ENCODE data around the gene PIGU.
A peak's percentile ranks its signal among the peaks of the same experiment; 100 is the strongest.
"Not testable (repeated sequence)": the region's sequence is repeated elsewhere in the genome, so short reads cannot be mapped to it uniquely, and the experiment has no call there.

The PIGU gene

DNA sequence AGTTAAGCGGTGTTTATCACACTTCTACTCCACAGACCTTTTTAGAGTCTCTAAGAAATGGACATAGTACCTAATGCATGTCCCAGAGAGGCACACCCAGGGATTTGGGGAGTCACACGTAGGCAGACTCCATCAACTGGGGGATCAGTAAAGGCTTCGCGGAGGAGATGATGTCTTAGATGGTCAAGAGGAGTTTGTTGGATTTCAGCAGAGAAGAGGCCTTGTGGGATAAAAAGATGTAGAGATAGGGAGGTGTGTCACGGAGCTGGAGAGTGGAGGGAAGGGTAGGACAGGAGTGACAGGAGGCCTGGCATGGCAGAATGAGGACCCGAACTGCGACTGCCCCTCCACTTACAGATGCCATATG, 151.6 kb downstream of the PIGU start:
- no peaks in the 10 kb centered on the region for H3K27me3 ChIP-seq
- TF ChIP-seq Cebpa-rat (IDR thresholded peaks at IDR 0.05) = no peak
- peak overlapping the region in 4 of 11 experiments; percentile 26 to 48 (median 38); a peak in 4 of 22 replicates for H3K27ac ChIP-seq
- H3K4me1 ChIP-seq = peaks cover 9 to 43% (median 12%) of the 10 kb centered on the region in 10 experiments; a peak in 19 of 20 replicates
- peak overlapping the region in 4 of 11 experiments; percentile 12 to 38 (median 32); a peak in 6 of 22 replicates for H3K4me2 ChIP-seq
- H3K36me3 ChIP-seq = peaks cover 59 to 95% (median 74%) of the 10 kb centered on the region in 11 experiments
- H4K20me1 ChIP-seq = peaks cover 55 to 97% (median 72%) of the 10 kb centered on the region in 11 experiments
- no peaks in the 10 kb centered on the region for H3K9me3 ChIP-seq (replicated peaks in 1 of 11)
- no peak overlapping the region for H3K4me3 ChIP-seq
- H3K9ac ChIP-seq = peak overlapping the region in 4 of 11 experiments; percentile 13 to 42 (median 28); a peak in 5 of 22 replicates

DNA sequence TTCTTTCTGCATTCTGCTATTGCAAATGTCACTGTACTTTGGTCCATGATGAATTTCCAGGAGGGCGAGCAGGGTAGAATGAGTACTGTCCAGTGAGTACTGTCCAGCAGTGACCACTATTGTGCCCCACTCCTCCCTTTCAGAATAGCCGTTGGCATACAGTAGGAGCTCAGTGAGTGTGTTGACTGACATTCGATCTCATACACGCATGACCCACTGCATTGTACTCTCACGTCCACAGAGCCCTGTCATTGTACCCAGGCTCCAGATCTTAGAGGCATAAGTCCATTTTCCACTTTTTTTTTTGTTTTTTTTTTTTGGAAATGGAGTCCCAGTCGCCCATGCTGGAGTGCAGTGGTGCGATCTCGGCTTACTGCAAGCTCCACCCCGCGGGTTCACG, 152.5 kb downstream of the PIGU start:
- peaks cover 62 to 97% (median 75%) of the 10 kb centered on the region in 11 experiments for H4K20me1 ChIP-seq
- TF ChIP-seq Cebpa-rat (IDR thresholded peaks at IDR 0.05) = no peak

DNA sequence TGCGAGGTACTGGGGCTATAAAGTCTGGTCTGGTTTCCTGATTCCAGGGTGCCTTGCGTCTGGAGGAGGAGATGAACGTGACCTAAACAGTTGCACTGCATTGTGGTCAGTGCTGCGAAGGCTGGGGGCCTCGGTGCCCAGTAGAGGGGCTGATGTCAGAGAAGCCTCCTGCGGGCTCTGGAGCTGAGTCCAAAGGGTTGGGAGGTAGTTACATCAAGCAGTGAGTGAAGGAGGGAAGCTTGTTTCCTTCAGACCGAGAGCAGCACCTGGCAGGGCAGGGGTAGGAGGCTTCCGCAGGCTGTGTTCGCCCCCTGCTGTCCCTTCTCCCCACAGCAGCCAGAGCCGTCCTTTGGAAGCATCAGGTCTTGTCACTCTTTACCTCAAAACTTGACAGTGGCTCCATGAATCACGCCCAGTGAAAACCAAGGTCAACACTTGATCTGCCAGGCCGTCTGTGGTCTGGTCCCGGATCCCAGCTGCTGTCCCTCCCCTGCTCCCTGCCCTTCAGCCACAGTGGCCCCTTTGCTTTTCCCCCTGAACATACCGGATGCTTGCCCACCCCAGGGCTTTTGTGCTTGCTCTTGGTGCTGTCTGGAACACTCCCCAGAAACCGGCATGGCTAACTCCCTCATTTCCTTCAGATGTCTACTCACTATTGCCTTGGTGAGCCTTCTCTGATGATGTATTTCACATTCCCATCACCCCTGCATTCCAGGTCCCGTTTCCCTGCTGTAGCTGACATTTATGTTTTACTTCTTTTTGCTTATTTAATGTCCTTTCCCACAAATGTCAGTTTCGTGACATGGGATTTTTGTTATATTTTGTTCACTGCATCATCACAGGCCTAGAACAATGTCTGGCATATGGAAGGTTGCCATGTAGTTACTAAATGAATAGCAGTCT, 153.7 kb downstream of the PIGU start:
- no peaks in the 10 kb centered on the region for H3K27me3 ChIP-seq
- H3K4me2 ChIP-seq = peak overlapping the region; percentile 4 to 51 (median 30); a peak in 18 of 22 replicates
- H3K9me3 ChIP-seq (replicated peaks in 1 of 11) = no peaks in the 10 kb centered on the region
- H3K9ac ChIP-seq = peak overlapping the region in 4 of 11 experiments; percentile 12 to 48 (median 42); a peak in 1 of 22 replicates
- peaks cover 47 to 94% (median 69%) of the 10 kb centered on the region in 11 experiments for H3K36me3 ChIP-seq
- H3K4me3 ChIP-seq = no peak overlapping the region
- TF ChIP-seq Cebpa-rat (IDR thresholded peaks at IDR 0.05) = no peak
- H3K27ac ChIP-seq = peak overlapping the region in 2 of 11 experiments; percentile 2 to 6; a peak in 1 of 22 replicates
- H3K4me1 ChIP-seq = peaks cover 11 to 64% (median 20%) of the 10 kb centered on the region in 10 experiments; a peak in 19 of 20 replicates
- H4K20me1 ChIP-seq = peaks cover 64 to 97% (median 83%) of the 10 kb centered on the region in 11 experiments

More for the DNA sequence above, 152.5 kb downstream of the PIGU start:
- Histone ChIP-seq H3K4me1 (peaks cover 9 to 52% (median 12%) of the 10 kb centered on the region in 10 experiments; a peak in 19 of 20 replicates), H3K9ac (no peak overlapping the region; a peak in 1 of 22 replicates), H3K4me3 (no peak overlapping the region), H3K27ac (no peak overlapping the region), H3K4me2 (no peak overlapping the region), H3K36me3 (peaks cover 56 to 95% (median 73%) of the 10 kb centered on the region in 11 experiments), H3K27me3 (no peaks in the 10 kb centered on the region), H3K9me3 (replicated peaks in 1 of 11) (no peaks in the 10 kb centered on the region)

- H3K4me2 ChIP-seq; H3K27ac ChIP-seq; H3K9ac ChIP-seq; H3K9me3 ChIP-seq (replicated peaks in 1 of 11); H3K27me3 ChIP-seq; H3K4me3 ChIP-seq: not testable (repeated sequence)
- Histone ChIP-seq H3K4me1 (peaks cover 29 to 63% (median 40%) of the 10 kb centered on the region in 10 experiments), H3K36me3 (peaks cover 19 to 62% (median 38%) of the 10 kb centered on the region in 11 experiments; a peak in 21 of 22 replicates), H4K20me1 (peaks cover 50 to 76% (median 73%) of the 10 kb centered on the region in 11 experiments)
Observed at GRCh38 chr20:34519841-34520240, 157.1 kb downstream of the PIGU start.

DNA sequence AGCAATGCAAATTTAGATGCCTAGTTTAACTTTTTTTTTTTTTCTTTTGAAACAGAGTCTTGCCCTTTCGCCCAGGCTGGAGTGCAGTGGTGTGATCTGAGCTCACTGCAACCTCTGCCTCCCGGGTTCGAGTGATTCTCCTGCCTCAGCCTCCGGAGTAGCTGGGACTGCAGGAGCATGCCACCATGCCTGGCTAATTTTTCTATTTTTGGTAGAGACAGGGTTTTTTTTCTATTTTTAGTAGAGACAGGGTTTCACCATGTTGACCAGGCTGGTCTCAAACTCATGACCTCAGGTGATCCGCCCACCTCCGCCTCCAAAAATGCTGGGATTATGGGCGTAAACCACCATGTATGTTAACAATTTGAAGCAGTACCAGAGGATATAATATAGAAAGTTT, 158.0 kb downstream of the PIGU start:
- Histone ChIP-seq H3K4me2 (peak overlapping the region in 5 of 11 experiments; percentile 21 to 90 (median 81); a peak in 5 of 22 replicates), H3K4me1 (peaks cover 35 to 67% (median 45%) of the 10 kb centered on the region in 10 experiments), H3K36me3 (peaks cover 14 to 54% (median 29%) of the 10 kb centered on the region in 11 experiments; a peak in 19 of 22 replicates), H4K20me1 (peaks cover 41 to 66% (median 63%) of the 10 kb centered on the region in 11 experiments)
- not testable (repeated sequence) for H3K27me3 ChIP-seq; H3K27ac ChIP-seq; H3K4me3 ChIP-seq; H3K9me3 ChIP-seq (replicated peaks in 1 of 11); H3K9ac ChIP-seq

GRCh38 chr20:34517114-34517505, 159.8 kb downstream of the PIGU start:
- Histone ChIP-seq H3K27me3 (no peaks in the 10 kb centered on the region), H4K20me1 (peaks cover 24 to 56% (median 46%) of the 10 kb centered on the region in 11 experiments; a peak in 21 of 22 replicates), H3K9me3 (replicated peaks in 1 of 11) (no peaks in the 10 kb centered on the region), H3K4me2 (peak overlapping the region; percentile 75 to 96 (median 90)), H3K9ac (peak overlapping the region; percentile 86 to 95 (median 90)), H3K27ac (peak overlapping the region; percentile 80 to 90 (median 87)), H3K4me1 (peaks cover 28 to 57% (median 35%) of the 10 kb centered on the region in 10 experiments), H3K36me3 (peaks cover 19 to 49% (median 31%) of the 10 kb centered on the region in 11 experiments; a peak in 21 of 22 replicates), H3K4me3 (peak overlapping the region; percentile 65 to 91 (median 84))
- TF ChIP-seq Cebpa-rat (IDR thresholded peaks at IDR 0.05) = no peak

GRCh38 chr20:34516247-34517113, 160.4 kb downstream of the PIGU start, which contains the start of gene DYNLRB1:
Gene DYNLRB1, plus strand, starts transcription at chr20:34516422. Its CDS starts 37 bp downstream, at chr20:34516459.
- Histone ChIP-seq H3K4me3 (peak within 1 kb of the TSS; percentile 65 to 91 (median 84)), H3K4me2 (peak within 1 kb of the TSS; percentile 76 to 96 (median 90)), H4K20me1 (peaks cover 18 to 50% (median 40%) of the 10 kb centered on the region in 11 experiments; a peak in 20 of 22 replicates), H3K9me3 (replicated peaks in 1 of 11) (no peaks in the 10 kb centered on the region), H3K27ac (peak within 1 kb of the TSS; percentile 80 to 90 (median 87)), H3K36me3 (peaks cover 18 to 51% (median 31%) of the 10 kb centered on the region in 11 experiments; a peak in 21 of 22 replicates), H3K27me3 (no peaks in the 10 kb centered on the region), H3K9ac (peak within 1 kb of the TSS; percentile 86 to 95 (median 90)), H3K4me1 (peaks cover 24 to 51% (median 34%) of the 10 kb centered on the region in 10 experiments)
- TF ChIP-seq Cebpa-rat (IDR thresholded peaks at IDR 0.05) = no peak
